SHP77 treated with DMSO at 0.1 percent for 48 hours (cell line): ENCODE results near the gene ZSCAN5B.
"Not testable (repeated sequence)": the region's sequence is repeated elsewhere in the genome, so short reads cannot be mapped to it uniquely, and the experiment has no call there.

Experiments used
- DNase-seq: peaks from one replicate; lab custom pipeline; 2025; lab: John Stamatoyannopoulos, UW

ZSCAN5B gene

DNA sequence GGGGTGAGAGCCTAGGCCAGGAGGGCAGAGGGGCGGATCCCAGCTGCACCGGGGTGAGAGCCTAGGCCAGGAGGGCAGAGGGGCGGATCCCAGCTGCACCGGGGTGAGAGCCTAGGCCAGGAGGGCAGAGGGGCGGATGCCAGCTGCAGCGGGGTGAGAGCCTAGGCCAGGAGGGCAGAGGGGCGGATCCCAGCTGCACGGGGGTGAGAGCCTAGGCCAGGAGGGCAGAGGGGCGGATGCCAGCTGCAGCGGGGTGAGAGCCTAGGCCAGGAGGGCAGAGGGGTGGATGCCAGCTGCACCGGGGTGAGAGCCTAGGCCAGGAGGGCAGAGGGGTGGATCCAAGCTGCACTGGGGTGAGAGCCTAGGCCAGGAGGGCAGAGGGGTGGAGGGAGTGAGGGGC, 21.3 kb downstream of the ZSCAN5B start:
- not testable (repeated sequence) for DNase-seq

DNA sequence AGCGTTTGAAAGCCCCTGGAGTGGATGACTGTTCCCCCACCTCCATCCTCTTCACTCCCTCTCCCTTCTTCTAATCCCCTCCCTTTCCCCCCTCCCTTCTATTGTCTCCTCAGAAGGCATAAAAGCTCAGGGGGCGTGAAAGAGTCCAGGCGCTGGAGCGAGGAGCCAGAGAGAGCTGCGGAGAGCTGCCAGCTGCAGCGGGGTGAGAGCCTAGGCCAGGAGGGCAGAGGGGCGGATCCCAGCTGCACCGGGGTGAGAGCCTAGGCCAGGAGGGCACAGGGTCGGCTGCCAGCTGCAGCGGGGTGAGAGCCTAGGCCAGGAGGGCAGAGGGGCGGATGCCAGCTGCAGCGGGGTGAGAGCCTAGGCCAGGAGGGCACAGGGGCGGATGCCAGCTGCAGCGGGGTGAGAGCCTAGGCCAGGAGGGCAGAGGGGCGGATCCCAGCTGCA, 21.7 kb downstream of the ZSCAN5B start, which contains the start of gene GALP:
Gene GALP (plus strand): TSS at position 148 of the 447 bp plus-strand sequence. CDS start 1,101 bp downstream, outside the sequence.
- not testable (repeated sequence) for DNase-seq

DNA sequence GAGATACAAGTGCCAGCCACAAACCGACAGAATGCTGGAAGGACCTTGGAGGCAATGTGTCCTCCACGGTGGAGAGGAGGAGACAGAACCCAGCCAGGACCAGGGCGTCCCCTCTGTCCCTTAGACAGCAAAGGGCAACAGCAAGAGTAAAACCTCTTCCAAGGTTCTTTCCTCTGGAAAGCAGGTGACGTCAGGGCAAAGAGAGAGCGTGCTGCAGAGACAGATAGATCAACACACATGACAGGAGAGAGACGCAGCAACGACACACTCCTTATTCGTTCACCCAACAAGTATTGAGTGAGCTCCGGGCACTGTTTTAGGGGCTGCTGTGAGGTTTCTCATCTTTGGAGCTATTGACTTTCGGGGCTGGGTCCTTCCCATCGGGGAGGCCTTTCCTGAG, 23.0 kb downstream of the ZSCAN5B start:
- DNase-seq = no peak

DNA sequence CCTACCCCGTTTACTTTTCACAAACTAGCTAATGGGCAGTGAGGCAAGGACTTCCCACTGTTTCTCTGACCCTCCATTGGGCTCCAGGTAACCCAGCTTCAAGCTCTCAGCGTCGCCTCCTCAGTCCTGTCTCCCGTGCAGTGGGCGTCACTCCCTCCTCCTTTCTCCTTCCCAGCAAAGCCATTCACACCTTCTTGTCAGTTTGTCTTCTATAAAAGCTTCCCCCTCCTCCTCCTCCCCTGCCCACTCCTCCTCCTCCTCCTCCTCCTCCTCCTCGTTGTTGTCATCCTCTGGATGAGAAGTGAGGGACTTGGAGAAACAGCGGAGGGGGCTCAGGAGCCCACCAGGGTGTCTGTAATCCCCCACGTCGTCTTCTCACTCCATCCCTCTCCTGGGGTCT, 23.5 kb downstream of the ZSCAN5B start:
- DNase-seq = no peak

DNA sequence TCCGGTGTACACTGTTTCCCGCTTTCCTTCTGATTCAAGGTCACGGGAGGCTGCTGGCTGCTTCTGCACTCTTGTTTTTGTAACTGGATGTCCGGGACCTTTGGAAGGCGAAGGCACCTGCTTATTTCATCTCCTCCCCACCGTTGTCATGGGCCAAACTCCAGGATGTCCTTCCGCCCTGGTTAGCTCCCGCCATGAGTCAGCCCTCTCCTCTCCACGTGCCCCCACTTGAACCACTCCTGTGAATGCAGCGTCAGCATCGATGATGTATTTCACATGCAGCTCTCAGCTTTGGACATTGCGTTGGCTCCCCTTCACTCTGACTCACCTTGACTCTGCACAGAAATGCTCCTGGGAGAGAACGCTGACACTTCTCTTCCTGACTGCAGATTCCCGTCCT, 27.3 kb downstream of the ZSCAN5B start:
- DNase-seq = peak; percentile 41

DNA sequence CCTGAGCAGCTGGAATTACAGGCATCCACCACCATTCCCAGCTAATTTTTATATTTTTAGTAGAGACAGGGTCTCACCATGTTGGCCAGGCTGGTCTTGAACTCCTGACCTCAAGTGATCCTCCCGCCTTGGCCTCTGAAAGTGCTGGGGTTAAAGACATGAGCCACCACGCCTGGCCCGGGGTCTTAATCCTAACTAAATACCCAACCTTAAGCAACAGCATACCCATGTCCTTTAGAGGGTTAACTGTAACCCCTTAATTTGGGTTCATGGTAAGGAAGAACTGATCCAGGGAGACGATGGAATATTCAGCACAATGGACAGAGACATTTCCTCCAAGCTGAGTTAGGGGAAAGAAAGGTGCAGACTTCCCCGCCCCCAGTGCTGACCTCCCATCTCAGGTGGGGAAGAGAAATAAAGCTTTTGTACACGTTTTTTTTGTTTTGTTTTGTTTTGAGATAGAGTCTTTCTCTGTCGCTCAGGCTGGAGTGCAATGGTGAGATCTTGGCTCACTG, 30.5 kb downstream of the ZSCAN5B start:
- DNase-seq = no peak

DNA sequence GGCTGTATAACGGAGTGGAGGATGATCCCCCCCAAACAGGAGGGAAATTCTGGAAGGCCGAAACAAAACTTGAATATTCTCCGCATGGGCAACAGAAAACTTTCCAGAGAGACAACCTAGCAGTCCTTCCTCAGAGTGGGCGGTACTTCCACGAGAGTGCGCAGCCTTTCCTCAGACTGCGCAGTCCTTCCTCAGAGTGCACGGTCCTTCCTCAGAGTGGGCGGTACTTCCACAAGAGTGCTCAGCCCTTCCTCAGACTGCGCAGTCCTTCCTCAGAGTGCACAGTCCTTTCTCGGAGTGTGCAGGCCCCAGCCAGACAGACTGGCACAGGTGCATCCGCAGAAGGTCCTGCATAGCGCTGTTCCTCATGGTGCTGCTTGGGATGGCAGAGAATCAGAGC, 34.5 kb downstream of the ZSCAN5B start:
- no peak for DNase-seq

DNA sequence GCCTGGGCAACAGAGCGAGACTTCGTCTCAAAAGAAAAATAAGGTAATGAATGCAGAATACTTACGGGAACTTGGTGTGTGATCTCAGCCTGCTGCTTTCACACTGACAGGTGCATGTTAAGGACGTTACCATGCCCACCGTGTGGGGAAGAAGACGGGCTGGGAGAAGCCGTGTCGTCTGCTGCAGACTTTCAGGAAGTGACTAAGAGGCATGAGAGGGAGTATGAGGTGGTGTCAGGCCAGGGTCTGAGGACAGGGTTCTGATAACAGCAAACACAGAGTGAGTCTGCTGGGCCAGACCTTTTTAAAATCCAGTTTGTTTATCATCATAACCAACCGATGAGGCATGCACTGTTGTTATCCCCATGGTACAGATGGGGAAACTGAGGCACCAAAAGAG, 35.3 kb downstream of the ZSCAN5B start:
- no peak for DNase-seq

DNA sequence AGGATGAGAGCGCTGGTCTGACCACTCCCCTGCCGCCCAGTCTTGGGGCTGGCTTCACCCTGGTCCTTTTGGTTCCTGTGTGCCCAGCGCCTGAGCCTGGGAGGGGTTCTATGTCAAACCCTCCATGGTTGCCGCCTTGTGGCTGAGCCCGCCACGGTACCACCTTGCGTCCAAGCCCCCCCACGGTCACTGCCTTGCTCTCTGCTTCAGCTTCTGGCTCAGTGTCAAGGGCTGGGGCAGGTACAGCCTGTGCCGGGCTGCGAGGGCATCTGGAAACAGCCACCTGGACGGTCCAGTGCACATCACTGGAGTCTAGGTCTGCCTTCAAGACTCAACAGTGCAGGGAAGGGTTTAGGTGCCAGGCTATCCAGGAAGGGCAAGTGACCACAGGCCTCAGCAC, 36.0 kb downstream of the ZSCAN5B start:
- no peak for DNase-seq

DNA sequence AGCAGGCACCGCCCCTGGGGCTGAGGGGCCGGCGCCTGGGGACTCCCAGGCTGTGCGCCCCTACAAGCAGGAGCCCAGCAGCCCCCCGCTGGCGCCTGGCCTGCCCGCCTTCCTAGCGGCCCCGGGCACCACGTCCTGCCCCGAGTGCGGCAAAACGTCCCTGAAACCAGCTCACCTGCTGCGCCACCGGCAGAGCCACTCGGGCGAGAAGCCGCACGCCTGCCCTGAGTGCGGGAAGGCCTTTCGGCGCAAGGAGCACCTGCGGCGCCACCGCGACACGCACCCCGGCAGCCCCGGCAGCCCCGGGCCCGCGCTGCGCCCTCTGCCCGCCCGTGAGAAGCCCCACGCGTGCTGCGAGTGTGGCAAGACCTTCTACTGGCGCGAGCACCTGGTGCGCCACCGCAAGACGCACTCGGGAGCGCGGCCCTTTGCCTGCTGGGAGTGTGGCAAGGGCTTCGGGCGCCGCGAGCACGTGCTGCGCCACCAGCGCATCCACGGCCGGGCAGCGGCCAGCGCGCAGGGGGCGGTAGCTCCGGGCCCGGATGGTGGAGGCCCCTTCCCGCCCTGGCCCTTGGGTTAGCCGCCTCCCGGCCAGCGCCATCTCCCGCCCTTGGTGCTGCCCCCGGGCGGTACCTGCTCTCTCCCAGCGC, 37.8 kb downstream of the ZSCAN5B start:
- no peak for DNase-seq

DNA sequence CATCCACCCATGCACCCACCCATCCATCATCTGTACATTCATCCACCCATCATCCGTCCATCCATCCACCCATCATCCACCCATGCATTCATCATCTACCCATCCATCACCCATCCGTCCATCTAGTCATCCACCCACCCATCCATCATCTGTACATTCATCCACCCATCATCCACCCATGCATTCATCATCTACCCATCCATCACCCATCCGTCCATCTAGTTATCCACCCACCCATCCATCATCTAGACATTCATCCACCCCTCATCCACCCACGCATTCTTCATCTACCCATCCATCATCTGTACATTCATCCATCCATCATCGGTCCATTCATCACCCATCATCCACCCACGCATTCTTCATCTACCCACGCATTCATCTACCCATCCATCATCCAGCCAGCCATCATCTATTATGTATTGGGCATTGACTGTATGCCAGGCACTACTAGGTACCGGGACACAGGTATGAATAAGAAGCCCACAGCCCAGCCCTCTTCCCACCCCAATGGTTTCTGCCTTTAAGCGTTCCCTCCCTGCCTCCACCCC, 38.5 kb downstream of the ZSCAN5B start:
- no peak for DNase-seq

DNA sequence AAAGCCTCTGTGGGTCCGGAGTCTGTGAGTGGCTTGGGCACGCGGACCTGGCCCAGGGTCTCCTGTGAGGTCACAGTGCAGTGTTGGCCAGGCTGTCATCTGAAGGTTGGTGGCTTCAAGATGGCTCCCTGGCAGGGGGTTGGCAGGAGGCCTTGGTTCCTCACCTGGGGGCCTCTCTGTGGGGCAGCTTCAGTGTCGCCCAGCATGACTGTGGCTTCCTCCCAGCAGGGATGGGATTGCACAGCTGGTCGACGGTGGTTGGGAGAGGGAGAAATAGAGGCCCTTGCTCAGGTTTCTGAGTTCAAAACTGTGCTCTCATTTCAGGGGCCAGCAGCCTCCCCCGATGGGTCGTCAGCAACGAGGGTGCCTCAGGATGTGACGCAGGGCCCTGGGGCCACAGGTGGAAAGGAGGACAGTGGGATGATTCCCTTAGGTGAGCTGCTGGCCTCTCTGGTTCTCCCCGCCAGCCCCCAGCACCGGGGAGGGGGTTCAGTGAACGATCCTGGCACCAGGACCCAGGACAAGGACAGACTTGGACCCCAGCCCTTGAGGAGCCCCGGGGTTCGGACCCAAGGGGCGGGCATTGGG, 39.3 kb downstream of the ZSCAN5B start:
- DNase-seq = no peak

DNA sequence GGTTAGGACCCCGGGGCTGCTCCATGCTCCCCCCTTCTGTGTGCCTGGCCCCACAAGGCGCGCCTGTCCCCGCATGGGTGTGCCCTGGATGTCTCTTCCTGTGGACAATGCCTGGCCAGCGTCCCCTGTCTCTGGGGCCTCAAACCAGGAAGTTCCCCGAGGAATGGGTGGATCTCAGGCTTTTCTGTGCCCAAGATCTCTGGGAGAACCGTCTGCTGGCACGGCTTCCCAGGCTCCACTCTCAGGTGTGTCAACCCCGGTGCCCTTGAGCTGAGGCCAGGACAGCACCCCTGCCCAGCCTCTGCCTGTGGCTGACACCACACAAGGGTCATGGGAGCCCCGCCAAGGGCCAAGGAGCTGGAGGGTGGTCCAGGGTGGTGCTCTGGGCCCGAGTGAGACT, 40.8 kb downstream of the ZSCAN5B start:
- no peak for DNase-seq

DNA sequence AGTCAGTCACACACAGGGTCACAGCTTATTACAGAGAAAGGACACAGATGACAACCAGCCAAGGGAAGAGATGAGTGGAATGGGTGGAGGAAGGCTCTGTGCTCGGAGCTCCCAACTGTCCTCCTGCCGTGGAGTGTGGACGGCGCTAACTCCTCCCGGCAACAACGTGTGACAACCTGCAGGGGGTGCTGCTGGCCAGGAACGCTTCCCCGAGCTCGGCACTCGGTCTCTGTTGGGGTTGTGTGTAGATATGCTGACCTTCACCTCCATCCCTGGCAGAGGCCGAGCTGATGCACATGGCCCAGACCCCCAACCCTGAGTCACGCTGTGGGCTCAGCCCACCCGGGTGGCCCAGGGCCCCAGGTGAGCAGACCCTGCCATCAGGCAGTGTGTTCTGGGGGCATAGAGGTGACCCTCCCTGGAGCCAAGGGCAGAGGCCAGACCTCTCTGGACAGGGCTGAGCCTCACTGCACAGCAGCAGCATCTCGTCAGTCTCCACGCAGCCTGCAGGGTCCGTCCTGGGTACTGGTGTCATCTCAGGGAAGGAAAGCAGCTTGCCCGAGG, 42.4 kb downstream of the ZSCAN5B start:
- DNase-seq = no peak

DNA sequence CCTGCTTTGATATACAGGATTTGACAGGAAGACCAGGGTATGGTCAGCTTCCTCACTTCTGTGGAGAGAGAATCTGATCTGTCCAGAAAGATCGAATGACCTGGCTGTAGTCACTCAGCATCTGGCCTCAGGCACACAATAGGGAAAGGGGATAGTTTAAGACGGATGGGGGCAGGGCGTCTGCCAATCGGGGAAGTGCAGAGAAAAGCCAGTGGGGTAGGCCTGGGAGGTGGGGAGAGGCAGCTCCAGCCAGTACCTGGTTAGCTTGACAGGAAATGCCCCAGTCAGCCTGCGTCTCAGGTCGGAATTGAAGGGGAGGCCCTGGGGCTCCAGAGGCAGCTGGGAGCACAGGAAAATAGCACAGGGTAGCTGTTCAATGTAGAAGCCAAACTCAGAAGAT, 44.1 kb downstream of the ZSCAN5B start:
- no peak for DNase-seq

DNA sequence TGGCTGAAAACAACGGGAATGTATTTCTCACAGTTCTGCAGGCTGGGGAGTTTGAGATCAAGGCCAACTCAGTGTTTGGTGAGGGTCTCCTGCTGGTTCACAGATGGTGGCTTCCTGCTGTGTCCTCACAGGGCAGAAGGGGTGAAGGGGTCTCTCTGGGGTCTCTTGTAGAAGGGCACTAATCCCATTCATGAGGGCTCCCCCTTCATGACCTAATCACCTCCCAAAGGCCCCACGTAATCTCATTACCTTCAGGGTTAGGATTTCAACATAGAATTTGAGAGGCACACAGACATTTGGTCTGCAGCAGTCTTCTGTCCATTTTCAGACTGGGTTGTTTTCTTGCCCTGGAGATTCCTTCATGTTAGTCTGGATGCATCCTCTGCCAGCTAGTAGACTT, 44.9 kb downstream of the ZSCAN5B start:
- DNase-seq = no peak

DNA sequence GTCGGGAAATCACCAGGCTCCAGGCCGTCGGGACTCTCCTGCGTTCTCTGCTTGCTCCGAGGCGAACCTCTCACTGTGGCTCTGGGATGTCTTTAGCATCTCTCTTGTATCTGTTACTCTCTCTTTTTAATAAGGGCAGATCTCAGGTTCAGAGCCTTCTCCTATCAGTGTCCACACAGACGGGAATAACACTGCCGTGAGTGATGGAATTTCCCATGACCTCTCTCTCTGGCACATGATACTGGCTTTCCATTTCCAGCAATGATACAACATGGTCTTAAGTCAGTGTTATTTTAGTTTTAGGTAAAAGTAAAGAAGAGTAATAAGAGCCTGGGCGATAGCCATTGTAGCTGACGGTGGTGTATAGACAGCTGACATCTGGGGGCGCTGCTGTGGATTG, 47.2 kb downstream of the ZSCAN5B start:
- DNase-seq = no peak

DNA sequence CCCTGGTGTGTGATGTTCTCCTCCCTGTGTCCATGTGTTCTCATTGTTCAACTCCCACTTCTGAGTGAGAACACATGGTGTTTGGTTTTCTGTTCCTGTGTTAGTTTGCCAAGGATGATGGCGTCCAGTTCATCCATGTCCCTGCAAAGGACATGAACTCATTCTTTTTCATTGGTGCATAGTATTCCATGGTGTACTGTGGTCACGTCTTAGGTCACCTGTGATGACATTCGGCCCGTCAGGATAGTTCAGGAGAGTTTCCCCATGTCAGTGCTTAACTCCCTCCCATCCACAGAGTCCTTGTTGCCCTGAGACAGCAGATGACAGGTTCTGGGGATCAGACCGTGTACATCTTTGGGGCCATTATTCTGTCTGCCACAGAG, 47.9 kb downstream of the ZSCAN5B start:
- DNase-seq = no peak

DNA sequence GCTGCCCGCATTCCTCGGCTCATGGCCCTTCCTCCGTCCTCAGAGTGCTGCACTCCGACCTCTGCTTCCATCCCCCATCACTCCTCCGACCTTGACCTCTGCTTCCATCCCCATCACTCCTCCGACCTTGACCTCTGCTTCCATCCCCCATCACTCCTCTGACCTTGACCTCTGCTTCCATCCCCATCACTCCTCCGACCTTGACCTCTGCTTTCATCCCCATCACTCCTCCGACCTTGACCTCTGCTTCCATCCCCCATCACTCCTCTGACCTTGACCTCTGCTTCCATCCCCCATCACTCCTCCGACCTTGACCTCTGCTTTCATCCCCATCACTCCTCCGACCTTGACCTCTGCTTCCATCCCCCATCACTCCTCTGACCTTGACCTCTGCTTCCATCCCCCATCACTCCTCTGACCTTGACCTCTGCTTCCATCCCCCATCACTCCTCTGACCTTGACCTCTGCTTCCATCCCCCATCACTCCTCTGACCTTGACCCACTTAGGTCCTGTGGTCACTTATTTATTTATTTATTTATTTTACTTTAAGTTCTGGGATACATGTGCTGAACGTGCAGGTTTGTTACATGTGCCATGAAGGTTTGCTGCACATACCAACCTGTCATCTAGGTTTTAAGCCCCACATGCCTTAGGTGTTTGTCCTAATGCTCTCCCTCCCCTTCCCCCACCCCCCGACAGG, 48.5 kb downstream of the ZSCAN5B start:
- not testable (repeated sequence) for DNase-seq

DNA sequence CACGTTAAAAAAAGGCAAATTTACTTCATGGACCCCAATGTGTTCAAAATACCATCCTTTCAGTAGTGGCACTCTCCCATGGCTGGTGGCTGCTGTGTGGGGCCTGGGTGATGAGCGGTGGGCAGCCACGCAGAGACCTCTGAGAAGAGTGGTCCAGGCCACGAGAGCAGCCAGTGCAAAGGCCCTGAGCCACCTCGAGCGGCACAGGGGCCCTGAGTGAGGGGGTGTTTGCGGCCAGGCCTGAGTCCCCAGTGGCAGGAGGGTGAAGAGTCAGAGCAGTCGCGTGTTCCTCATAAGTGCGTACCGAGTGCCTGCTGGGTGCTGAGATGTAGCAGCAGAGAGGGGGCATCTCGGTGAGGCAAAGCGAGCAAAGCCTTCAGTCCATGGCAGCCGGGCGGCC, 49.5 kb downstream of the ZSCAN5B start:
- no peak for DNase-seq

DNA sequence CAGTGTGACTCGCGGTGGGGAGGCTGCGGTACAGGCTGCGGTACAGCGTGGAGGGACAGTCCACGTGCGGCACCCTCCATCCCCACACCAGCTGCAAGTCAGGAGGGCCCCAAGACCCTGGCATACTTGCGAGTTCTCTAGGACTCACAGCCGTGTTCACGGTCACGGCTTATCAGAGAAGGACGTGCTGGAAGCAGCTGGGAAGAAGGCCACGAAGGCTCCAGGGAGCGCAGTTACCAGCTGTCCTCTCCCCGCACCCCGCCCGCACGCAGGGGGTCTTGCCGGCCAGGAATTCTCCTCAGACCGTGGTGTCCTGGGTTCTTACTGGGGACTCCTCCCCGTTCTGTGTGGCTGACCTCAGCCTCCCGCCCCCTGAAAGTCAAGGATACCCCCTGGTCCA, 50.3 kb downstream of the ZSCAN5B start:
- DNase-seq = no peak

DNA sequence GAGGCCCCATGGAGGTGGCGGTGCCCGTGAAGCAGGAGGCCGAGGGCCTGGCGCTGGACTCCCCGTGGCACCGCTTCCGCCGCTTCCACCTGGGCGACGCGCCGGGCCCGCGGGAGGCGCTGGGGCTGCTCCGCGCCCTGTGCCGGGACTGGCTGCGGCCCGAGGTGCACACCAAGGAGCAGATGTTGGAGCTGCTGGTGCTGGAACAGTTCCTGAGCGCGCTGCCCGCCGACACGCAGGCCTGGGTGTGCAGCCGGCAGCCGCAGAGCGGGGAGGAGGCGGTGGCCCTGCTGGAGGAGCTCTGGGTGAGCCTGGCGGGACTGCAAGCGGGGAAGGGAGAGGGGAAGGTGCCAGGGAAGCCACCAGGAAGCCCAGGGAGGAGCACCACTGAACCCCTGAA, 50.7 kb downstream of the ZSCAN5B start:
- DNase-seq = no peak

DNA sequence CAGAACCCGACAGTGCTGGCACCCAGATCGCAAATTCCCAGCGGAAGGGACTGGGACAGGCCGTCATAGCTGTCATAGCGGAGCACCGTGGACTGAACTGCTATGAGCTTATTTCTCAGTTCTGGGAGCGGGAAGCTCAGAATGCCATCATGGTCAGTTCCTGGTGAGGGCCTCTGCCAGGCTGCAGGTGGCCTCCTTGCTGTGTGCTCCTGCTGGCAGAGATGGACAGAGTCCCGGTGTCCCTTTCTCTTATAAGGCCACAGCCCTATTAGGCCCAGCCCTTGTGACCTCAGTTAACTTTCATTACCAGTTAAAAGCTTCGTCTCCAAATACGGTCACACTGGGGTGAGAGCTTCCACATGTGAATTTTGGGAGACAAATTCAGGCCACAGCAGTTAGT, 51.9 kb downstream of the ZSCAN5B start:
- DNase-seq = no peak
